CD4-positive, alpha-beta T cell (primary cell): Measurements from ENCODE around the gene NR1D1. TPM values are rescaled to one million over a fixed set of nuclear protein-coding genes. Genes with fewer than 3 reads are reported as not detected.

Experiments
- ATAC-seq: fragments of 200-7000 bp; cut with Tn5 transposase; one replicate; pipeline ENCODE4 v1.10.0; 2022; ENCODE audit warnings: mild to moderate bottlenecking; ENCODE audit not compliant: poor library complexity
- CTCF ChIA-PET: fragments of 350-600 bp; sonication (Branson Sonifier 250); formaldehyde crosslinking; loops from one replicate; lab custom pipeline; 2021; ENCODE audit warnings: antibody characterized with exemption, inconsistent platforms; lab: Charles Lee
- POLR2A ChIA-PET: fragments of 350-600 bp; sonication (Branson Sonifier 250); formaldehyde crosslinking; loops from one replicate; lab custom pipeline; 2021; ENCODE audit warnings: antibody characterized with exemption, inconsistent platforms; lab: Charles Lee
- DNase-seq, 14 experiments: peaks; one replicate each; pipeline ENCODE4 v3.0.0-alpha.2; 2013 to 2020; ENCODE audit warnings: mixed read lengths in 2 of 14
- H3K27ac ChIP-seq, 2 donors: one replicate each; pipeline versions ENCODE4 v1.5.1 to v1.7.0; 2013; ENCODE audit warnings: low read length in 2 of 2, low read depth in 1 of 2, mild to moderate bottlenecking in 1 of 2
- H3K27me3 ChIP-seq, 2 experiments: 1 replicate in 1 of 2; 2 replicates in 1 of 2; pipeline versions ENCODE4 v1.6.1 to v1.7.0; 2013; ENCODE audit warnings: low read length in 2 of 2, control low read depth in 1 of 2, mild to moderate bottlenecking in 1 of 2, moderate library complexity in 1 of 2; ENCODE audit not compliant: insufficient read depth in 2 of 2, control insufficient read depth in 1 of 2
- H3K36me3 ChIP-seq: one replicate; pipeline ENCODE4 v1.6.1; 2013; ENCODE audit warnings: low read length, control low read depth; ENCODE audit not compliant: insufficient read depth
- H3K4me1 ChIP-seq: one replicate; pipeline ENCODE4 v1.6.1; 2013; ENCODE audit warnings: low read length, control low read depth; ENCODE audit not compliant: insufficient read depth
- H3K4me3 ChIP-seq: one replicate; pipeline ENCODE4 v1.5.1; 2013; ENCODE audit warnings: mild to moderate bottlenecking, low read length, moderate library complexity
- H3K9me3 ChIP-seq, 2 experiments: 1 replicate in 1 of 2; 2 replicates in 1 of 2; pipeline versions ENCODE4 v1.6.1 to v1.7.0; 2013; ENCODE audit warnings: low read length in 2 of 2, mild to moderate bottlenecking in 2 of 2, control low read depth in 1 of 2, moderate library complexity in 1 of 2; ENCODE audit not compliant: control insufficient read depth in 1 of 2, insufficient read depth in 1 of 2
- H3K27ac Mint-ChIP-seq: one replicate; pipeline ENCODE4 v1.8.0; 2020; ENCODE audit warnings: mixed read lengths
- H3K27me3 Mint-ChIP-seq: one replicate; pipeline ENCODE4 v1.8.0; 2021; ENCODE audit warnings: mixed read lengths
- H3K36me3 Mint-ChIP-seq: one replicate; pipeline ENCODE4 v1.8.0; 2021; ENCODE audit warnings: low read depth, mixed read lengths
- H3K4me1 Mint-ChIP-seq: one replicate; pipeline ENCODE4 v1.8.0; 2021; ENCODE audit warnings: low read depth, mixed read lengths
- H3K4me3 Mint-ChIP-seq: one replicate; pipeline ENCODE4 v1.8.0; 2020; ENCODE audit warnings: mild to moderate bottlenecking, mixed read lengths
- H3K9me3 Mint-ChIP-seq: one replicate; pipeline ENCODE4 v1.8.0; 2020; ENCODE audit warnings: mixed read lengths
- CTCF ChIP-seq: fragments of 200-600 bp; IDR thresholded peaks from one replicate; pipeline ENCODE4 v1.8.0; 2022; ENCODE audit warnings: antibody characterized with exemption, mild to moderate bottlenecking
- intact Hi-C, 2 experiments: fragments of 100-400 bp; cut with DNase I in 1 of 2; cut with micrococcal nuclease in 1 of 2; formaldehyde crosslinking; loops; one replicate each; pipeline versions ENCODE4 v1.15.1 to v1.9.0; 2023 to 2025; cut with DNase I, micrococcal nuclease
- total RNA-seq, 174 experiments: library from RNA in 2 of 174; stranded (reverse) in 2 of 174; gene quantifications; one replicate each; pipeline ENCODE4 v1.2.3 and lab custom pipeline; 2021 to 2026

The NR1D1 gene
- total RNA-seq, 2 experiments from 2014 or later = 29.6 to 34.1 TPM

DNA sequence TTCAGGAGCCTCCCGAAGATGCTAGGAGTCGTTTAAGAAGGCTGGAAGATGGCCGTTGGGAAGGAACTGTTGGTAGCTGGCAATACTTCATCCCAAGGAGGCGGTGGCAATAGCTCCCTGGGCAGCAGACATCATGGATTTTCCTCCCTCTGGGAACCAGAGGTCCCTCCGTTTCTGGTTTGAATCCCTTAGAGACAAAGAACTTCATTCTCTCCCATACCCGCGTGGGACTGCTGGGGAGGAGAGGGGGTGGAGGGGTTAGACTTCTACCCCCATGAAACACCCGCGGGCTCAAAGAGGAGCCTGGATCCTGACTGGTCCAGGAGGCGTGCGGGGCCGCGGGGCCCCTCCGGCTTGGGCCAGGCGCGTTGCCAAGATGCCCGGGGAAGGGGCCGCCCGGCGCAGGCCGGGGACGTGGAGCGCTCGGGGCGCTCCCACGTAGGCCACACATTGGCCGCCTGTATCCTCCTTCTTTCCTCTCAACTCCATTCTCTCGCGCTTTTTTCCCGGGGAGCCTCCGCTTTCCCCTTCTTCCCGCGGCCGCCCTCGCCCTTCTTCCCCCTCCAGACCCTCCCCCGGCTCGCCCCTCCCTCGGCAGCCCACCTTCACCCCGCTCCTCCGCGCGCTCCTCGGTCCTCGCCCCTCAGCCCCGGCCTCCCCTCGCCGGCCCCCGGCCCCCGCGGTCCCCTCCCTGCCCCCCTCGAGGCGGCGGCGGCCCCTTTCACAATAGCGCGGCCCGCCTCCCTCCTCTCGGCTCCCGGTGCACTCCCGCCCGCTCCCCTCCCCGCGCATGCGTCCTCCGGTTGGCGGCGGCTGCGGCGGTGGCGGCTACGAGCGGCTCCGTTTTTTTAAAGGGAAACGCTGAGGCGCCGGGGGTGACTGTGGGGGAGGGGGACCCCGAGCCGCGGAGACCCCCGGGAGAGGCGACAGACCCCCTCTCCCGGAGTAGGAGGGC lies 21.1 kb upstream of the NR1D1 start, which contains the start of gene MSL1:
Gene MSL1 (plus strand): TSS at position 791 of the 955 bp plus-strand sequence. CDS start 642 bp downstream, outside the sequence.
- ChIA-PET POLR2A (interaction anchor here (0.6 to 6.3 kb wide), 11 partner anchors 9 to 67 kb away, joined by 3 to 129 read pairs (median 8); partner anchors contain the start of genes CASC3, MED24, NR1D1 and THRA), CTCF (interaction anchor here (3.6 kb wide), 1 partner anchor 9 kb away, joined by 31 read pairs; no protein-coding TSS in a partner anchor)
- peak; percentile 74 to 93 (median 84) for DNase-seq
- Histone ChIP-seq H3K9me3 (no peaks in the 10 kb centered on the region), H3K27ac (peak within 1 kb of the TSS; percentile 55 to 83), H3K36me3 (peaks cover 10% of the 10 kb centered on the region), H3K27me3 (no peaks in the 10 kb centered on the region), H3K4me1 (peaks cover 24% of the 10 kb centered on the region), H3K4me3 (peak within 1 kb of the TSS; percentile 93)
- intact Hi-C loops = loop anchor here in 1 of 2 experiments (2.0 kb wide), 1 partner anchor 19 kb away; the partner anchor contains the start of gene CASC3
- no peaks in the 10 kb centered on the region for H3K9me3 Mint-ChIP-seq
- H3K27ac Mint-ChIP-seq = peak within 1 kb of the TSS; percentile 70
- TF ChIP-seq CTCF = no peak
- peak; percentile 64 for ATAC-seq
- H3K4me3 Mint-ChIP-seq = peak within 1 kb of the TSS; percentile 89
- peaks cover 41% of the 10 kb centered on the region for H3K4me1 Mint-ChIP-seq
- peaks cover 25% of the 10 kb centered on the region for H3K36me3 Mint-ChIP-seq
- H3K27me3 Mint-ChIP-seq = no peaks in the 10 kb centered on the region

DNA sequence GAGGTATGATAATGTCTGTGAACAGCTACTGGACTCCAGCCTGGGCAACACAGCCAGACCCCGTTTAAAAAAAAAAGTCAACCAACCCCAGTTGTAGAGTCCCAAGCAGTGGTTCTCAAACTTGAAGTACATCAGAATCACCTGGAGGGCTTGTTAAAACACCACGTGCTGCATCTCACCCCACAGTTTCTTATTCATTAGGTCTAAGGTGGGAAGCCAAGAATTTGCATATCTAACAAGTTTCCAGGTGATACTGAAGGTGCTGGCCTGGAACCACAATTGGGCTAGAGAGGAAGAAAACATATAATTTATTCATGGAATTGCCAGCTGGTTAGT lies 14.7 kb upstream of the NR1D1 start:
- ATAC-seq (no peak), DNase-seq (no peak)
- Mint-ChIP-seq H3K27me3 (no peaks in the 10 kb centered on the region), H3K4me1 (peaks cover 41% of the 10 kb centered on the region), H3K4me3 (no peak overlapping the region), H3K27ac (no peak overlapping the region), H3K36me3 (no peaks in the 10 kb centered on the region), H3K9me3 (no peaks in the 10 kb centered on the region)
- CTCF ChIA-PET = interaction anchor here (0.9 to 6.6 kb wide), 2 partner anchors 52 to 134 kb away, joined by 3 to 96 read pairs; partner anchors contain the start of gene PSMD3
- H3K4me3 ChIP-seq = no peak overlapping the region
- intact Hi-C loops = no loop called here
- no peak overlapping the region for H3K27ac ChIP-seq
- no peaks in the 10 kb centered on the region for H3K27me3 ChIP-seq
- no peaks in the 10 kb centered on the region for H3K9me3 ChIP-seq
- peaks cover 40% of the 10 kb centered on the region for H3K4me1 ChIP-seq
- no peak for TF ChIP-seq CTCF
- POLR2A ChIA-PET = interaction anchor here (6.3 kb wide), 1 partner anchor 8 kb away, joined by 129 read pairs; the partner anchor contains the start of gene MSL1
- no peaks in the 10 kb centered on the region for H3K36me3 ChIP-seq

DNA sequence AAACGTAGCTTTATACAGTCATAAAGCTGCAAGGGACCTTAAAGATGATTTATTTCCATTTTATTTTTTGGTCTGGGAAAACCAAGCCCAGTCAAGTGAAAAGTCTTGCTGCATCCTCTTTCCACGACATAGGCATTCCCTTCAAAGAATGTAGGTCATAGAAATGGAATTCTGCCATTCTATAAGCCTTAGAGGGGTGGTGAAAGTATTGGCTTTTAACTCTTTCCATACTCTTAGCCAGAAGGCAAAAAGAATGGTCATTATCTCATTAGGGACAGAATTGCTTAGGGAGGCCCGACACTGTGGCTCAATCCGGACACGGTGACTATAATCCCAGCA lies 13.5 kb upstream of the NR1D1 start:
- Mint-ChIP-seq H3K4me3 (peak overlapping the region; percentile 31), H3K27ac (no peak overlapping the region), H3K36me3 (no peaks in the 10 kb centered on the region), H3K4me1 (peaks cover 53% of the 10 kb centered on the region), H3K27me3 (no peaks in the 10 kb centered on the region), H3K9me3 (no peaks in the 10 kb centered on the region)
- Histone ChIP-seq H3K4me3 (peak overlapping the region; percentile 49), H3K36me3 (no peaks in the 10 kb centered on the region), H3K27me3 (no peaks in the 10 kb centered on the region), H3K27ac (peak overlapping the region; percentile 13 to 50), H3K4me1 (peaks cover 52% of the 10 kb centered on the region), H3K9me3 (no peaks in the 10 kb centered on the region)
- POLR2A ChIA-PET = interaction anchor here (0.6 to 6.6 kb wide), 16 partner anchors 9 to 442 kb away, joined by 3 to 335 read pairs (median 9); partner anchors contain the start of genes CASC3, MED24, MSL1 and NR1D1
- no peak for ATAC-seq
- DNase-seq = no peak
- CTCF ChIA-PET = interaction anchor here (0.8 to 6.6 kb wide), 22 partner anchors 10 to 301 kb away, joined by 3 to 96 read pairs (median 8); partner anchors contain the start of genes CASC3, MED24, MSL1 and NR1D1
- intact Hi-C loops = loop anchor here (1.0 to 5.0 kb wide), 8 partner anchors 18 to 77 kb away; partner anchors contain the start of genes CASC3 (in 2 of the 2), THRA (in 2 of the 2) and RAPGEFL1 (in 1 of the 2)
- TF ChIP-seq CTCF = no peak
